Measurements from ENCODE around the gene RPS6KA3.
"Not testable (repeated sequence)": the region's sequence is repeated elsewhere in the genome, so short reads cannot be mapped to it uniquely, and the experiment has no call there.

The RPS6KA3 gene

GRCh38 chrX:20217271-20217670 is 49.4 kb downstream of the RPS6KA3 start:
- DNase-seq: peak; percentile 8

- DNase-seq: no peak
Observed at GRCh38 chrX:20215565-20215964, 51.1 kb downstream of the RPS6KA3 start.

- DNase-seq: no peak
Observed at GRCh38 chrX:20212486-20213089, 54.1 kb downstream of the RPS6KA3 start.

- no peak for DNase-seq
Observed at GRCh38 chrX:20211261-20211786, 55.4 kb downstream of the RPS6KA3 start.

GRCh38 chrX:20205927-20206708 is 60.6 kb downstream of the RPS6KA3 start:
- DNase-seq: no peak

GRCh38 chrX:20204351-20204750 is 62.4 kb downstream of the RPS6KA3 start:
- peak; percentile 10 for DNase-seq

GRCh38 chrX:20197641-20198210 is 69.0 kb downstream of the RPS6KA3 start:
- no peak for DNase-seq

- no peak for DNase-seq
Observed at GRCh38 chrX:20189171-20189570, 77.5 kb downstream of the RPS6KA3 start.

GRCh38 chrX:20181598-20182329 is 84.9 kb downstream of the RPS6KA3 start:
- DNase-seq: no peak

- DNase-seq: no peak
Observed at GRCh38 chrX:20177093-20177492, 89.6 kb downstream of the RPS6KA3 start.

GRCh38 chrX:20173856-20174255 is 92.9 kb downstream of the RPS6KA3 start:
- no peak for DNase-seq

- DNase-seq: no peak
Observed at GRCh38 chrX:20173313-20173712, 93.4 kb downstream of the RPS6KA3 start.

GRCh38 chrX:20171887-20172286 is 94.8 kb downstream of the RPS6KA3 start:
- DNase-seq: no peak

GRCh38 chrX:20162516-20162915 is 104.2 kb downstream of the RPS6KA3 start:
- not testable (repeated sequence) for DNase-seq

- DNase-seq: no peak
Observed at GRCh38 chrX:20159797-20160385, 106.8 kb downstream of the RPS6KA3 start.

- DNase-seq: no peak
Observed at GRCh38 chrX:20151689-20152088, 115.0 kb downstream of the RPS6KA3 start.

- DNase-seq: no peak
Observed at GRCh38 chrX:20149326-20149725, 117.4 kb downstream of the RPS6KA3 start.

- DNase-seq: no peak
Observed at GRCh38 chrX:20147561-20147960, 119.1 kb downstream of the RPS6KA3 start.

GRCh38 chrX:20144491-20144890 is 122.2 kb downstream of the RPS6KA3 start:
- no peak for DNase-seq

GRCh38 chrX:20143561-20143960 is 123.1 kb downstream of the RPS6KA3 start:
- no peak for DNase-seq

- no peak for DNase-seq
Observed at GRCh38 chrX:20143111-20143510, 123.6 kb downstream of the RPS6KA3 start.

- peak; percentile 97 for DNase-seq
Observed at GRCh38 chrX:20141281-20142220, 125.2 kb downstream of the RPS6KA3 start, which contains the start of gene EIF1AX. EIF1AX (minus strand) TSS chrX:20141838; CDS start chrX:20141640, 198 bp downstream.

Data from CD4-positive, alpha-beta T cell treated with Interleukin-17A for 1 hour (primary cell).